HG03575 (cell line): ENCODE data around the gene IKZF1.

Experiments
- ATAC-seq: cut with Tn5 transposase; IDR thresholded peaks from one replicate; pipeline ENCODE4 v1.9.1; 2021; ENCODE audit not compliant: unreplicated experiment, insufficient number of reproducible peaks, low FRiP score; ENCODE audit errors: extremely low read depth

The IKZF1 gene

GRCh38 chr7:50391386-50391785, 86.9 kb downstream of the IKZF1 start:
- no peak for ATAC-seq

DNA sequence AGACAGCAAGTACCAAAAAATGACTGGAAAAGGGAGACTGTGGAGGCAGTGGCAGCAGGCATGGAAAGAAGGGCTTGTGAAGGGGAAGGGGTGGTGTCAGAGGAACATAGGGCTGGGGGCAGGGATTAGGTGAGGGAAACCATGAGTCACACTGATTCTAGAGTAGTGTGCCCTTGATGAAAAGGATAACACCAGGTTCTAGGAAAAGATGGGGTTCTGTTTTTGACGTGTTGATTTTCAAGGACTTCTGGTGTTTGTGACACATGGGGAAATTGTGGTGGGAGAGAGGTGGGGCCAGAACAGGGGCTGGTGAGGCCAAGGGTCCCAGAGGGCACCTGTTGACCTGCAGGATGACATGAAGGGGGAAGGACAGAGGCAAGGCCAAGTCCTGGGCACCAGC, 88.6 kb downstream of the IKZF1 start:
- no peak for ATAC-seq

GRCh38 chr7:50393547-50394252, 89.2 kb downstream of the IKZF1 start:
- no peak for ATAC-seq

- no peak for ATAC-seq
These were observed 89.8 kb downstream of the IKZF1 start for GRCh38 chr7:50394315-50394714.

DNA sequence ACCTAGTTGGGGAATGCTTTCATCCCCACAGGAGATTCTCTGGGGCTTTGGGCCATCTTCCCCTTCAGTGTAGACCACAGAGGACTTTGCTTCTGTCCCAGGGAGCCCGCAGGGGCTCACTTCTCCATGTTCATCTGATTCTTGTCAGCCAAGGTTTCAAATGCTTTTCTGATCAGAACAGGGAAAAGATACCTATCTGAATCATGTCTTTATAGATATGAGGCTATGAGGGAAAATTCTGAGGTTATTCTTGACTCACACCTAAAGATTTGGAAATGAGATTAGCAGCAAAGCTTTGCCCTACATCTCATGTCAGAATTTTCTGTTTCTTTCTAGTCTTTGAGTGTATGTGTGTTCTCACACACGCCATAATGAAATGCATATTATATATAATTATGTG, 92.3 kb downstream of the IKZF1 start:
- ATAC-seq: no peak

DNA sequence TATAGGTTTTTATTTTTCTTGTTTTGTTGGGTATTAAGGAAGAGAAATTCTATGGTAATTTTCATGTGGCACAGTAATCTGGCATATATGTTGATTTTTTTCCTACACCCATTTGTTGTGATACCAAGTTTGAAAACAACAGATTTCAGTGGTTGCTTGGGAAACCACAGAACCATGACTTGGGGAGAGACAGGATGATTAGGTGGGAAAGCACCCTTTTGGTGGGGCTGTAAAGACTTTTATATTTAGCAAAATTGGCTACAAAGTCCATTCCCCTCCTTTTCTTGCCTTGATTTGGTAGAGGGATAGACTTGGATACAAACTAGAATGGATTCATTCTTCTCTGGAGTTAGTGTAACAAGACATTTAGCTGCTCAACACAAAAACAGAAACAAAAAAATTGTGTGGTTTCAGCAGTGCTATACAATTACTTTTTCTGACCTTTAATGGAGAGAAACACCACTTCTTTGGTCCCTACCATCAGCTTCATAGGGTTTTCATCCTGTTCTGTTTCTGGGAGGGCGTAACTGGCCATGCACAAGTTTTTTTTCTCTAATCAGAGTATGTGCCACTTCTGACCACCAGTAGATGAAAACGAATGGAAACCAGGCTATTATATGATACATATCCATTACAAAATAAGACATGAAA, 92.9 kb downstream of the IKZF1 start:
- no peak for ATAC-seq

GRCh38 chr7:50397971-50398324, 93.4 kb downstream of the IKZF1 start:
- no peak for ATAC-seq

- no peak for ATAC-seq
These were observed 94.7 kb downstream of the IKZF1 start for GRCh38 chr7:50399206-50399605.

DNA sequence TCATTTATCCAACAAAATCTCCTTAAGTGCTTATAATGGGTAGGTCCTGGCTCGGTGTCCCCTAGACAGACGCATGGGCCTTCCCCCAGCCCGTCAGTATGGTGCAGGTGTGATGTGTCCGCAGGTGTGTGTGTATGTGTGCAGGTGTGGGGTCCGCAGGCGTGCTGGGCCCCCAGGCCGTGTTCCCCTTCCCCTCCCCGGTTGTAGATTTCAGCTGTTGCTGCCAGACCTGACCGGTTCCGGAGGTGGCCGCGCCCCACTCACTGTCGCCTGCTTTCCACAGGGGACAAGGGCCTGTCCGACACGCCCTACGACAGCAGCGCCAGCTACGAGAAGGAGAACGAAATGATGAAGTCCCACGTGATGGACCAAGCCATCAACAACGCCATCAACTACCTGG, 95.1 kb downstream of the IKZF1 start:
- ATAC-seq: no peak

GRCh38 chr7:50400114-50400513, 95.6 kb downstream of the IKZF1 start:
- ATAC-seq: no peak

- no peak for ATAC-seq
These were observed 99.9 kb downstream of the IKZF1 start for GRCh38 chr7:50404392-50404791.

DNA sequence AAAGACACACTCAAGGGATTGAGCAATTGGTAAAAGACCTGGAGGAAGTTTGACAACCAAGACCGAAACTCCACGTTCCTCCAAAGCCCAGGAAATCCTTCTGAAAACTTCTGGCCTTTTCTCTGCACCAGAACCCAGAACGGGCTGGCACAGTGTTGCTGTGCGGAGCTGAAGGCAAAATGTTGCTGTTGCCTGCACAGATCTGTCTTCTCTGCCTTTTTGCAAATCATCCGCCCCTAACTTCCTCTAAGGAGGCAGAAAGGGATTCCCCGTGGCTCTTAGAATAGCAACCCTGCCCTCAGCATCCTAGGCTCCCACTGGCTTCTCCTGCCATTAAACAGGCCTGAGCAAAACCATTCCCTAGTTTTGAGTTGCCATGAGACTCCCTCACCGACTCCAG, 100.7 kb downstream of the IKZF1 start:
- ATAC-seq: no peak

GRCh38 chr7:50406935-50407334, 102.4 kb downstream of the IKZF1 start:
- ATAC-seq: no peak

GRCh38 chr7:50409856-50410745, 105.6 kb downstream of the IKZF1 start:
- peak; percentile 41 for ATAC-seq

GRCh38 chr7:50411332-50411731, 106.8 kb downstream of the IKZF1 start:
- ATAC-seq: no peak

GRCh38 chr7:50412973-50413372, 108.5 kb downstream of the IKZF1 start:
- ATAC-seq: no peak

DNA sequence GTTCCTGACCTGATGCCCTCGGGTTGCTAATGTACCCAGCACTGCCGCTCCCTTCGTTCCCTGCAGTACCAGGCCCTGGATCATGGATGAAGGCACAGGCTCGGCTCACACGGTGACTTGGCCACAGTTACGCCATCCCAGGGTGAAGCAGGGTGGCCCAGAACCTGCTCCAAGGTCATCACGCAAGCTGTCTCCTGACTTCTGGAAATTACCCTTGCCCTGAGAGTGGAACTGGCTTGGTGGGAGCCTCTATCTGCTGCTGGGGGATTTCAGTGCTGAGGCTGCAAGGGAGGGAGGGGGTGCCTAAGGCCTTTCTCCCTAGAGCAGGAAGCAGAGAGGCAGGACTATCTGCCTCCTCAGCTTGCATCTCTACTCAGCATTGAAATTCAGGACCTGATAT, 109.0 kb downstream of the IKZF1 start:
- ATAC-seq: no peak

- no peak for ATAC-seq
These were observed 111.4 kb downstream of the IKZF1 start for GRCh38 chr7:50415844-50416364.

GRCh38 chr7:50416527-50417182, 112.1 kb downstream of the IKZF1 start:
- ATAC-seq: peak; percentile 56
